ENCODE measurements around the gene SESN2. TPM values are rescaled to one million over a fixed set of nuclear protein-coding genes. Genes with fewer than 3 reads are reported as not detected.

The SESN2 gene
- total and polyA plus RNA-seq, 10 of the 15 experiments (the other 5 are each of a cell fraction or from before 2014, with no cell fraction given) = 1.5 to 40.9 (median 17.8) TPM

GRCh38 chr1:28259252-28259933 lies at the start of gene SESN2 (continued):
- TF ChIP-seq ZBTB40 (IDR thresholded peaks at IDR 0.05; ENCODE audit: borderline replicate concordance) (peak; percentile 15; the same call in 1 of the 2 replicates), RFX5 (IDR thresholded peaks at IDR 0.05; ENCODE audit: low read depth, low read length) (0 out of 2 replicates have a peak, but pooled peaks have one; percentile 60), ETV6 (conservative IDR thresholded peaks at IDR 0.05 in 1 of 2, IDR thresholded peaks at IDR 0.05 in 1 of 2; ENCODE audit: borderline replicate concordance in 1 of 2, low read depth in 1 of 2) (no peak), BACH1 (IDR thresholded peaks at IDR 0.05; ENCODE audit: borderline replicate concordance) (no peak), CHD1 (IDR thresholded peaks at IDR 0.05; ENCODE audit: low read depth, low read length) (peak; percentile 63; the same call in 1 of the 2 replicates), CBX5 (IDR thresholded peaks at IDR 0.05; ENCODE audit: low read depth) (peak; percentile 86; the same call in 1 of the 2 replicates), SRF (IDR thresholded peaks at IDR 0.05; ENCODE audit: low read depth in 2 of 2, low read length in 2 of 2) (0 out of 4 replicates have a peak, but pooled peaks of 1 of the 2 experiments have one; percentile 5), RCOR1 (conservative IDR thresholded peaks at IDR 0.05; ENCODE audit: low read depth, low read length) (no peak), KLF5 (IDR thresholded peaks at IDR 0.05; ENCODE audit: partially characterized antibody) (no peak), POLR2AphosphoS2 (IDR thresholded peaks at IDR 0.05; ENCODE audit: low read depth, low read length) (peak; percentile 72; the same call in 1 of the 2 replicates)

Measured in GM12878 (cell line).